Smooth muscle cell of the brain vasculature (primary cell): ENCODE results near the gene TBC1D3B.
"Not testable (repeated sequence)": the region's sequence is repeated elsewhere in the genome, so short reads cannot be mapped to it uniquely, and the experiment has no call there.

Experiments used
- DNase-seq: peaks from one replicate; pipeline ENCODE4 v3.0.0-alpha.2; 2012; ENCODE audit warnings: low read depth, low spot score

TBC1D3B gene

GRCh38 chr17:36129616-36130015 lies 46.8 kb downstream of the TBC1D3B start:
- no peak for DNase-seq

DNA sequence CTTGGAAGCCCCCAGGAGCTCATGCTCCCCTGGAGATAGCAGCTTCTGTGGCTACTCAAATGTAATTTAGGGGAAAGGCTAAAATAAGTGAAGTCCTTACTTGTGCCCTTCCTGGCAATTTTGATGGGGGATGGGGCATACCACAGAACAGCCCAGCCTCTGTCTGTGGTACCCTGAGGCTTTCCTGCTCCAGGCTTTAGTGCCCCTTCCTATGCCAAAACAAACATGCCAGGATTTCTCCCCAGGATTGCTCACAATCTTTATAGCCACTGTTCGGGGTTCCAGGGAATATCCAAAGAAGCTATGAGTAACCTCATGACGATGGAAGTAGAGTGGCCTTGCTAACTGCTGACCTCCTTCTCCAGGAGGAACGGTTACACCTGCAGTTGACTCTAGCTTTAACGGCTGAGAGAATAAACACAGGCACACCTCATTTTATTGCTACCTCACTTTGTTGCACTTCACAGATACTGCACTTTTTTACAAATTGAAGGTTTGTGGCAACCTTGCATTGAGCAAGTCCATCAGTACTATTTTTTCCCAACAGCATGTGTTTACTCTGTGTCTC lies 47.9 kb downstream of the TBC1D3B start:
- DNase-seq = no peak

GRCh38 chr17:36127911-36128310 lies 48.5 kb downstream of the TBC1D3B start:
- DNase-seq = no peak

DNA sequence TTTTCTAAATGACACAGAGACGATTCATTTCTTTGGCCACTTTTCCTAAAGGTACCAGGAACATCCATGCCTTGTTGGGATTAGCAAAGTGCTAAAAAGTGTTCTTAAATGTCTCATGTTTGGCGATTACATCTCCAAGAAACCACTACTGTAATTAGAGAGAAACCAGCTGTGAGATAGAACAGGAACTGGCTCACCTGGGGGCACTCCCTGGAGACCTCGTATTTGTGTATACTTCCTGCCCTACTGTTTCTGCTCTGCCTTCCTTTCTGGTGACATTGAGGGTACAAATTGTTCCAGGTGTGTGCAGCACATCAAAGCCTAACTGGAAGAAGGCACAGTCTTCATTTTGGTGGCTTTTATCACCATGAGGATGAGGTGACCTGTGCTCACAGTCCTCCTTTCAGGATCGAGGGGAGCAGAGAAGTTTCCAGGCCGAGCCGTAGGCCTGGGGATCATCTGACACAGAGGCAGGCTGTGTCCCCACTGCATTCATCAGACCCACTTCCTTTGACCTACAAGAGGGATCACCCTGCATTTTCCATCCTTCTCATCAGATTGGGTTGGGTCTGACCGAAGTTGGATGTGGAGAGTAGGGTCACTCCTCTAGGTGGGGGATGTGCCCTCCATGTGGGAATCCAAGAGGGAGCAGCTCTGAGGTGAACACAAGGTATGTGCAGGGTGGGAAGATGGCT lies 49.1 kb downstream of the TBC1D3B start:
- DNase-seq = no peak

GRCh38 chr17:36124879-36125824 lies 51.3 kb downstream of the TBC1D3B start:
- no peak for DNase-seq

- no peak for DNase-seq
Observed at GRCh38 chr17:36123431-36123830, 53.0 kb downstream of the TBC1D3B start.

DNA sequence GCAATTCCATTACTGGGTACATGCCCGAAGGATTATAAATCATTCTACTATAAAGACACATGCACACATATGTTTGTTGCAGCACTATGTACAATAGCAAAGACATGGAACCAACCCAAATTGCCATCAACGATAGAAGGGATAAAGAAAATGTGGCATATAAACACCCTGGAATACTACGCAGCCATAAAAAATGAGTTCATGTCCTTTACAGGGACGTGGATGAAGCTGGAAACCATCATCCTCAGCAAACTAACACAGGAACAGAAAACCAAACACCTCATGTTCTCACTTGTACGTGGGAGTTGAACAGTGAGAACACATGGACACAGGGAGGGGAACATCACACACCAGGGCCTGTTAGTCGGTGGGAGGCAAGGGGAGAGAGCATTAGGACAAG lies 55.3 kb downstream of the TBC1D3B start:
- not testable (repeated sequence) for DNase-seq

DNA sequence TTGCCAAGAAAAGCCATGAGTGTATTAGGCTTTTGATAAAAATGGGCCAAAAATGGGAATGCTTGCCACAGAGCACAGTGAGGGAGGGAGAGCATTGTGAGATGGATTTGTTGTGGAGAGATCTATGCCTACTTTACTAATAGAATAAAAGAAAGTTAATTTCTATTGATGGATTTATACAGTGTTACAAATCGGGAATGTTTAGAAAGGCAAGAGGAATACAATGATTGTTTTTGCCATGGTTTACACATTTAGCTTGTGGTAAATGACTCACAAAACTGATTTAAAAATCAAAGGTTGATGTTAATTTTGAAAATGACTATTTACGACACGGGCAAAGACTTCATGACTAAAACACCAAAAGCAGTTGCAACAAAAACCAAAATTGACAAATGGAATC lies 56.2 kb downstream of the TBC1D3B start:
- DNase-seq = no peak

DNA sequence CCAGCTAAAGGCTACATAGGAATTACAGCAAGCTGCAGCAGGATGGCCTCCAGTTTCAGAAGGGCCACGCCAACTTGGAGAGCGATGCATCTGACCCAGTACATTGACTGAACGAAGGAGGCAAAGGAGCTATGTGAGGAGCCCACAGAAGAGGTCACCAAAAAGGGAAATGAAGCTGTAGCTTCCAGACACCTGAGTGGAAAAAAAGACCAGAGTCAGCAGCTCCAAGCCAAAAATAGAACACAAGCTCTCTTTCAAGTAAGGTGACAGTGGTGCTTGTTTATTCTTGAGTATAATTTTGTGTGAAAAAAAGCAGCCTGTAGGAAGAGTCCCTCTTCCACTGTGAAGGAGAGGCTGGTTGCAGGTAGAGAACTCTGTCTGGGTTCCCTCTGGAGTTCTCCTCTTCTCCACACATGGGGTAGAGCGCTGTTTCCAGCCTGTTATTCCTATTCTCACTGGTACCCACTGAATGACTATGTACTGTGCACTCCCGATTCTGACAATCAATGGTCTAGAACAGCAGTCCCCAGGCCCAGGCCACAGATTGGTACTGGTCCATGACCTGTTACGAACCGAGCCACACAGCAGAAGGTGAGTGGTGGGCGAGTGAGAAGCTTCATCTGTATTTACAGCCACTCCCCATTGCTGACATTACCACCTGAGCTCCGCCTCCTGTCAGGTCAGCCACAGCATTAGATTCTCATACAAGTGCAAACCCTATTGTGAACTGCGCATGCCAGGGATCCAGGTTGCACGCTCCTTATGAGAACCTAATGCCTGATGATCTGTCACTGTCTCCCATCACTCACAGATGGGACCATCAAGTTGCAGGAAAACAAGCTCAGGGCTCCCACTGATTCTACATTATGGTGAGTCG lies 57.7 kb downstream of the TBC1D3B start:
- DNase-seq = no peak

DNA sequence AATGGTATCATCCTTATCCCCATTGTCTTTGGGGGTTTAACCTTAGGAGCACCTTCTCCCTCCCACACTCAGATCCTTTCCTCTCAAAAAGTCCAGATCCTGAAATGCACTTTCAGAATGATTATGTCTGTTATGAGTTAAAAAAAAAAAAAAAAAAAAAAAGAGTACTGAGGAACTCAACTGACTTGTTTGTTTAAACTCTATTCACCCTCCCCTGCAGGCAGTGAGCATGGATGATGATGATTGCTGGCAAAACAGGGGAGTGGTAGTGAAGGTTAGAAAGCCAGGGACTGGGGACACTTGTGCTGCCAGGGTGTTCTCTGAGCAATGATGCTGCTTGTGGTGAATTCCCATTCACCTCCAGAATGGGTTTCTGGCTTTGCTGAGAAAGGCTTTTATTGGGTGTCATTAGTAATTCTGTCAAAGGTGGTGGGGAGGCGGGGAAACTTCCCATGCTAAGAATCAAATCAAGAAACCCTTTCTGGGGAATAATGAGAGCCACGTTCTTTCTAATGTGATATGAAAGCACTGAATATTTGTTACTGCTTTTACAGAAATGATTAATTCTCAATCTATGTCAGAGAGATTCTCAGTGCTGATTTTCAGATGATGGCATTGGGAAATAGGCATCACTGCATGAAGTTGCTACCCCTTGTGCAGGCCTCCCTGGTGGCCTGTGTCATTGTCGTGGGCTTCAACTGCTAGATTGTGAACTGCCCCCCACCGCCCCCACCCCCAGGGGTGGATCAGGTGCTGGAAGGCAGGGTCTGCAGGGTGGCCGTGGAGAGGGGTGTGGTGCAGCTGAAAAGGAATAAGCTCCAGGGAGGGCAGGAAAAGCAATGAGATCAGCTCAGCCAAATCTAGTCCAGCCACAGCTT lies 58.7 kb downstream of the TBC1D3B start:
- DNase-seq = no peak
